ENCODE measurements around the gene DMD.
"Not testable (repeated sequence)": the region's sequence is repeated elsewhere in the genome, so short reads cannot be mapped to it uniquely, and the experiment has no call there.

Gene DMD

DNA sequence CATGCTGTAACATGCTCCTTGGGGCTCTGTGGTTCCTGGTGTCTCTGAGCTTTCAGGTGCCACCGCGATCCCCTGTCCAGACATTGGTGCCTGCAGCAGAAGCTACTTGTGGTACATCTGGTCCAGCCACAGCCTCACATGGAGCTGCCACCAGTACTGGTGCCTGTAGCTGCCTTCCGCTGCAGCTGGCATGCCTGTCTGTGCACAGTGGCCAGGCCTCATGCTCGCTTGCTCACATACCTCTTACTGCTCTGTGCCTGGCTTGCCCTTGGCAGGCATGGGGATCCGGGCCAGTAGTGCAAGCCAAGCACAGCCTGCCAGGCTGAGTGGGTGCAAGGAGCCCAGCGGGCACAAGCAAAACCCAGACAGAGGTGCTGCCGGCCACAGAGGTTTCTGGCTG lies 618.6 kb downstream of the DMD start:
- no peak for DNase-seq

- DNase-seq, result no peak
These were observed 619.8 kb downstream of the DMD start for GRCh38 chrX:32591589-32591988.

DNA sequence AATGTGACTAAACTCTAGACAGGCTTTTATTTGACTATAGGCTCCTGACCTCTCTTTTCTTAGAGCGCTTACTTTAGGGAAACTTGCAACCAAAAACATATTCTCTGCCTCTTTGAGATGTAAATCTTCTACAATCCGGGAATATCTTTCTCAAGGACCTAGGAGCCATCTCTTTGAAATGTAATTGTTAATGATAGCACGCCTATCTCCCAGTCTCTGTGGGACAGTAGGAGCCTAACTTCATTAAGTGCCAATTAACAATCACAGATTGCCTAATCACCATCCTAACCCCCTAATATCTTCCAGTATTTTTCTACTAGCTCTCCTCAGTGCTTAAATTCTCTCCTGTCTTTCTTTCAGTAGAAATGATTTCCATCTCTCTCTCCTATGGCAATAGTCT lies 628.6 kb downstream of the DMD start:
- no peak for DNase-seq

DNA sequence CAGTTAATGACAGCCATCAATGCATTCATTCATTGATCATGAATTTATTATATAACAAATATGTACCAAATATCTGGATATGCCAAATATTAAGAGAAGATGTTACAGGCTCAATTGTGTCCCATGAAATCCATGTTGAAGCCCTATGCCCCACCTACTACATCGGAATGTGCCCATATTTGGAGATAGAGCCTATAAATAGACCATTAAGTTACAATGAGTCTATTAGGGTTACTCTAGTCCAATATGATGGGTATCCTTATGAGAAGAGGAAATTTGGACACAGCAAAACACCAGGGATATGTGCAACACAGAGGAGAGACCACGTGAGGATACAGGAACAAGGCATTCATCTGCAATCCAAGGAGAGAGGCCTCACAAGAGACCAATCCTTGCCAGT lies 634.5 kb downstream of the DMD start:
- no peak for DNase-seq

DNA sequence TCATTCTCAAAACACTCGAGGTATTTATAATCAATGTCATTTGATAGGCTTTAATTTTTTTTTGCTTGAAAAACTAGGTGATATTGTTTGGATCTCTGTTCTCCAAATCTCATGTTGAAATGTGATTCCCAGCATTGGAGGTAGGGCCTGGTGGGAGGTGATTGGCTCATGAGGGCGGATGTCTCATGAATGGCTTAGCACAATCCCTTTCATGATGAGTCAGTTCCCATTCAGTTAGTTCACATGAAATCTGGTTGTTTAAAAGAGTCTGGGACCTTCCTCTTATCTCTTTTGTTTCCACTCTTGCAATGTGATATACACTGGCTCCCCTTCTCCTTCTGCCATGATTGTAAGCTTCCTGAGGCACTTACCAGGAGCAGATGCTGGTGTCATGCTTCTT lies 638.7 kb downstream of the DMD start:
- DNase-seq, result no peak

- no peak for DNase-seq
These were observed 639.8 kb downstream of the DMD start for GRCh38 chrX:32571579-32571978.

GRCh38 chrX:32562261-32562660 lies 649.1 kb downstream of the DMD start:
- no peak for DNase-seq

DNA sequence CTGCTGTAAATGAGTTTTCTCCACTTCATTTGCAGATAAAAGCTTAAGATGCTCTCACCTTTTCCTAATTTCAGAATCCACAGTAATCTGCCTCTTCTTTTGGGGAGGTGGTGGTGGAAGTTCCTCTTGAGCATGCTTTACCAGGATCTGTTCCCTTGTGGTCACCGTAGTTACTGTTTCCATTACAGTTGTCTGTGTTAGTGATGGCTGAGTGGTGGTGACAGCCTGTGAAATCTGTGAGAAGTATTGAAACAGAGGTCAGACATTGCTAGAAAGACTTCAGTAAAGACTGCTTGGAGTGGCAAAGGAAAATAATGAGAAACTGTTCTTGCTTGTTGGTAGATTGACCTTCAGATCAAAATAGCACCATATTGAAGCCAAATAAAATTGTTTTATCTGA lies 666.2 kb downstream of the DMD start:
- DNase-seq, result no peak

- DNase-seq, result no peak
These were observed 672.8 kb downstream of the DMD start for GRCh38 chrX:32538554-32538953.

DNA sequence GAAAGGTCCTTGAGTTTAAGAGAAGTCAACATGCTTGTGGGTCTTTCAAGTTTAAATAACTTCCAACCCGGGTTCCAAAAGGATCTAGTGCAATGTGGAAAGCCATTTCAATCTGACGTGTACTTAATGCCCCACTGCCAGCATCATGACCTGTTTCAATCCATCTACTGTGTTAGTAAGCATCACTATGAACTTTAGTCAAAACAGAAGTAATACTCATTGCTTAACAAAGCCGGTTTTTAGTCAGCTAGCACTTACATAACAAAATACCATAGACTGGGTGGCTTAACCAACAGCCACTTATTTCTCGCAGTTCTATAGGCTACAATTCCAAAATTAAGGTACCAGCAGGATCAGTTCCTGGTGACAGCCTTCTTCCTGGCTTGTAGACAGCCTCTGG lies 677.5 kb downstream of the DMD start:
- DNase-seq, result no peak

- DNase-seq, result no peak
These were observed 679.1 kb downstream of the DMD start for GRCh38 chrX:32532262-32532661.

DNA sequence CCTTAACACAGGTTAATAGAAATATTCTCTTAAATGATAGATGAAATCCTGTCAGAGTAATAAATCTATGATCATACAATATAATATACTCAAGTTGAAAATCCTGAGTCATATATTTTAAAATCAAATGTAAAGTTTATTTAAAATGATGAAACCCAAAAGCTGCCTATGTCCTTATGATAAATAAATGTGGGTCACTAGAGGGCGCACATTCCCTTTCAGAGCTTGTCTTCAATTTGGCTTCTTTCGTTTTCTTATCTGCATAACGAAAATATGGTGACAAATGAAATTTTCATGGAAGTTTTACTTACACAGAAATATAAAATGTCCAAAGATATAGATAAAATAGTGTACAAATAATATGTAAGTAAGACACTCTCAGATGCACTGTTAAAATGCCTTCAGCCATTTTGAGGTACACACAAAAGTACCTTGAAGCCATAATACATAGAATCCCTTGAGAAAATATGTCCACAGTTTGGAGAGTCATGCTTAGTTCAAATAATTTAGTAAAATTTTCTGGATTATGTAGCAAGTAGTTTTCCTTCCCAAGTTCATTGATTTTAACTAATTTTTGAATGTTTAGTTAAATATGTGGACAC lies 680.4 kb downstream of the DMD start:
- DNase-seq, result no peak

GRCh38 chrX:32528451-32528850 lies 682.9 kb downstream of the DMD start:
- DNase-seq, result not testable (repeated sequence)

DNA sequence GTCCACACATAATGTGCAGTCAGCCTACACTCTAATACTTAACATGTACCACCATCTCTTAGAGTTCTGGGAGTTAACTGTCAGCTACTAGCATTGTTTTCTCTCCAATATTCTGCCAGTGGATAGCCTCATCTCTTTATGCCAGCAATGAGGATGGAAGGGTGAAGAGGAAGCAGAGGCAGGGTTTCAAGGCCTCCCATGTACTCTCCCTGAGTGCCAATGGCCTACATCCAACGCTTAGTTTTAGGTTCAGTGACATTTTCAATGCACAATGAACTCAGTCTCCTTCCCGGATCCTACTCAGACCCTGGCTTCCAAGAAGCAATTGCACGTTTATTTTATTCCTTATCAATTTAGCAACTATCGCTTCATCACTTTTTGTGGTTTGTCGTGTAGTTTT lies 686.1 kb downstream of the DMD start:
- no peak for DNase-seq

DNA sequence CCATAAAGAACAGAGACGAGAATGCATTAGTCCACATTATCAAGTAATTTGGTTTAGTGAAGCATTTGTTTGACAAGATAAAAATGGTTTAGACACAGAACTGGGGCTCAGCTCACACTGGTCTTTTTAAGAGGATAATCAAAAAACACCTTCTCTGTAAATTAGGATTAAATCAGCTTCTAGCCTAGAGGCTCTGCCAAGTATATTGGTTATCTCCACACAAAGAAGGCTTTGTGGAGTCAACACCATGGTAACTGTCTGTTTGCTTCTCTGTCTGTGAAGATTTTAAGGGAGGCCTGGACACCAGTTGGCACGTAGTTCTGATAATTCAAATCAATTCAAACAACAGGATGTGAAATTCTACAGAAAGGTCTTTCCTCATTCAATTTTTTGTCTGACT lies 687.0 kb downstream of the DMD start:
- DNase-seq, result no peak

DNA sequence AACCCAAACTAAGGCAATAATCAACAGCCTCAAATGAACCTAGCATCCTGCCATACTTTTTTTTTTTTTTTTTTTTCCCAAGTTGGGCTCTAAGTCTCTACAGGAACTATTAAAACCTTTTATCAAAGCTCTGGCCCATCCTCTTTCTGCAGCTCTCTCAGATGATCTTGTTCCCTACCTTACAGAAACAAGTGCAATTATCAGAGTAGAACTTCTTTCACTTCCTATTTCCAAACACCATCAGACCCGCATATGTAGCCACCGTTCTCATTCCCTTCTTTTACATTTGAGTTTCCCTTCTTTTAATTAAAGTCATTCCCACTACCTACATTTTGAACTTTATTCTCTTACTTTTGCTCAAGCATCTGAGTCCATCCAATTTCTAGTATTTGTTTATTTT lies 690.6 kb downstream of the DMD start:
- DNase-seq, result no peak

DNA sequence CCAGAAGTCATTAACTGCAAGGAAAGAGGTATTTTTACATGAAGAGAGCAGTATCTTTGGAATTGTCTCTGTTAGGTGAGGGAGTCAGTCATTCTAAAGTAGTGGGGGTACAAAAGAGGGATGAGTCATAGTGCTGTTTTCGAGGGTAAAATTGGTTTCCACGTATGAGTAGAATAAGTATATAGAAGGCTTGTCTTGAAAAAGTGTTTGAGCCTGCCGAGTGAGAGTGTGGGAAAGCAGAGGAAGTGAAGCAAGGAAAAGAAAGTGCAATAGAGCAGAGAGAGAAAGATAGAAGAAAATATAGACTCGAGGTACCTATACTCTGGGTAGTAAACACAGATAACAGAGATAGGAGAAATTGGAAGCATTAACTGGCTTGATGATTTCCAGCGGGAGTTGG lies 696.4 kb downstream of the DMD start:
- DNase-seq, result no peak

GRCh38 chrX:32501606-32502005 lies 709.7 kb downstream of the DMD start:
- no peak for DNase-seq

DNA sequence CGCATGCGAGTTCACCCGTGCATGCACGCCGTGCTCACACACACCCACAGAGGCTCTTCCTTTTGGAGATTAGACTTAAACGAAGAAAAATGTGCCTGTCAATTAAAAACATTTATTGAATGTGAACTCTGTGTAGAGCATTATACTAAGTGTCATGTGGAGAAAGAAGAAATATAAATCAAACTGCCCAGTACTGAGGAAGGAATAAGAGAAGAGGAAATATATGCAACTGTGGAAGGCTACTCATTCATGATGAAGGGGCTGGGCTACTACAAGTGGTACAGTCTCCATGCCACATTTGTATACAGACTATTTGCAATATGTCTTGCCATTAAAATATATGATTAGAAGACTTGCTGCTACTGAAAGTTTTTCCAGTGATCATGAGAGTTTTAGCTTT lies 714.7 kb downstream of the DMD start:
- DNase-seq, result no peak

DNA sequence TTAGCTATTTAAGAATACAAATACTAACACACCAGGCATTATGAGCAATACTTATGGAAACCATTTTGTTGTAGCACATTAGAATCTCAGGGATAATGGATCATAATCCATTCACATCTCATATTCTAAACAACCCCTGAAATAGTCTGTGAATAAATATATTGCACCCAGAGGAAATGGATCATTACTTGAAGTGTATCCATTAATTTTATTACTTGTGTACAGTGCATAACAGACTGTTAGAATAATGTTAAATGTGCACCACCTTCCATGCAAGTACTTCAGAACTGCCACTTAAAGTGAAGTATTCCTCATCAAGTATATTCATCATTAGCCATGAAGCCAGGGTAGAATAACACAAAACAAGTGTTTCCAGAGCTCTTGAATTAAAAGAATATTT lies 715.5 kb downstream of the DMD start:
- no peak for DNase-seq

DNA sequence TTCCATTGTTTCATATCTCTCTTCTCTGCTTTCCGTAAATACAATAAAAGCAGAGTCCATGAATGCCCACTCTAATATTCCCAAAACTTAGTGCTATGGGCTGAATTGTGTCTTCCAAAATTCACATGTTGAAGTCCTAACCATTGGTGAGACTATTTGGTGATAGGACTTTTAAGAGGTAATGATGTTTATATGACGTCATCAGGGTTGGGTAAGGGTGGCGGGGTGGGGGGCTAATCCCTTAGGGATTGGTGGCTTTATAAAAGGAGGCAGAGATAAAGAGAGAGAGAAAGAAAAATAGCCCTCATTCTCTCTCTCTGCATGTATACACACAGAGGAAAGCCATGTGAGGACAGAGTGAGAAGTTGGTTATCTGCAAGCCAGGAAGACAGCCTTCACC lies 722.2 kb downstream of the DMD start:
- DNase-seq, result no peak

DNA sequence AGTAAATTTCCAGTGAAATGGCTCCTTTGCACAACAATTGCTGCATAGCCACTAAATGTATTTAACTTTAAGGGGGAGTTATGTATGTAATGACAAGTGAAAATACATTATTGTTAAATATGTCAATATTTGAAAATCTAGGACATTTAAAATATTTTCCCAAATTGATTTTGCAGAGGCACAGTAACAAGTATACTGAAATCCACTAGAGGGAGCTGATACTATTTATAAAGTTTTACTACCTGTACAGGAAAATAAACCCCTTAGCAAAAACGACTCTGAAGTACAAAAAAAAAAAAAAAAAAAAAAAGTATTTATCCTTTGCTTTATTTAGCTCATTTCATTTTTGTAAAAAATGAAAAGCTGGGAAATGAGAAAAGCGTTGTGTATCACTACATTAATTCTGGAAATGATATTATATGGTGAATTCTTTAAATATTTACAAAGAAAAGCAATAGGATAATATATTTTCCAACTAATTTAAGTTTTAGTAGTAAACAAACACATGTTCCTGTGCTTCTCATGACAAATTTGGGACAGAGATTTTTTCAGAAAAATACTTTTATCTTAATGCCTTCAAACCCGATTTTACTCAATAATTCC lies 727.7 kb downstream of the DMD start:
- no peak for DNase-seq

- DNase-seq, result no peak
These were observed 731.3 kb downstream of the DMD start for GRCh38 chrX:32480019-32480418.

- DNase-seq, result no peak
These were observed 739.0 kb downstream of the DMD start for GRCh38 chrX:32472364-32472763.

DNA sequence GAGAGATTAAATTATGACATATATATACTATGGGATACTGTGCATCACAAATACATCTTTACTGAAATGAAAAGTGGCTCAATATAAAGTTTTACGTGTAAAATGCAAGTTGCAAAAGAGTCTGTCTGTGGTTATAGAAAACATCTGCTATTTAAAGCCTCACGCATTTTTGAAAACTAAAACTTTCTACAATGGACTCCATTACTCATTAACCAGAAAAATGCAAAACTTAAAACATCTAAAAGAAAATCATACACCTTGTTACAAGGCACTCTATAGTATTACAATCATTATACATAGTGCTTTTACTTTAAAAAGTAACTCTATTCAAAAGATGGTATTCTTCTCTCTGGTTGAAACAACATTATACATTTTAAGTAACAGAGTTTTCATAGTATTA lies 755.6 kb downstream of the DMD start:
- no peak for DNase-seq

Data from activated CD8-positive, alpha-beta memory T cell treated with anti-CD3 and anti-CD28 coated beads, Interleukin-2, amount 50 U/mL, for 4 hours (primary cell).